OCI-LY7 (cell line): ENCODE data around the gene KIAA1671. TPM values are rescaled to one million over a fixed set of nuclear protein-coding genes. Genes with fewer than 3 reads are reported as not detected.
"Not testable (repeated sequence)": the region's sequence is repeated elsewhere in the genome, so short reads cannot be mapped to it uniquely, and the experiment has no call there.

Experiments used
- Bru-seq: library from RNA; stranded (reverse); fragments of 400-500 nt; gene quantifications from one replicate; lab custom pipeline; 2021; lab: Mats Ljungman, UMichigan
- BruChase-seq, 2 experiments: library from RNA; stranded (reverse); fragments of 400-500 nt; gene quantifications; one replicate each; lab custom pipeline; 2021; lab: Mats Ljungman, UMichigan
- BruUV-seq: library from RNA; stranded (reverse); fragments of 400-500 nt; replicated peaks from 2 replicates; lab custom pipeline; 2021; lab: Mats Ljungman, UMichigan
- CTCF ChIA-PET: fragments of 300-600 bp; sonication (Branson Sonifier 250); formaldehyde crosslinking; loops from one replicate; lab custom pipeline; 2022; ENCODE audit warnings: antibody characterized with exemption; ENCODE audit not compliant: unreplicated experiment; lab: Charles Lee
- POLR2A ChIA-PET: fragments of 300-600 bp; sonication (Branson Sonifier 250); formaldehyde crosslinking; loops from one replicate; lab custom pipeline; 2022; ENCODE audit warnings: antibody characterized with exemption; lab: Charles Lee
- DNase-seq: peaks from one replicate; pipeline ENCODE4 v3.0.0-alpha.2; 2015; ENCODE audit warnings: low spot score
- H2AFZ ChIP-seq: fragments of 200-600 bp; sonication (generic), shearing (Covaris generic); 2 replicates; pipeline ENCODE4 v1.6.1; 2014; ENCODE audit warnings: mild to moderate bottlenecking, antibody characterized with exemption, low read length, moderate library complexity
- H3K27ac ChIP-seq: fragments of 200-600 bp; sonication (generic); 2 replicates; pipeline ENCODE4 v1.5.1; 2014; ENCODE audit warnings: mixed run types, low read depth, mild to moderate bottlenecking, moderate library complexity, low read length, inconsistent platforms; ENCODE audit not compliant: poor library complexity, severe bottlenecking
- H3K36me3 ChIP-seq: fragments of 200-600 bp; sonication (generic); 2 replicates; pipeline ENCODE4 v1.6.1; 2014; ENCODE audit warnings: mild to moderate bottlenecking, antibody characterized with exemption, low read length, moderate library complexity, mixed read lengths; ENCODE audit not compliant: insufficient read depth
- H3K4me1 ChIP-seq: fragments of 200-600 bp; sonication (generic); 2 replicates; pipeline ENCODE4 v1.5.1; 2014; ENCODE audit warnings: mild to moderate bottlenecking, low read length; ENCODE audit not compliant: insufficient read depth, poor library complexity, severe bottlenecking
- H3K4me2 ChIP-seq: fragments of 200-600 bp; sonication (generic); 2 replicates; pipeline ENCODE4 v1.6.1; 2014; ENCODE audit warnings: mild to moderate bottlenecking, low read length
- H3K4me3 ChIP-seq: fragments of 200-600 bp; sonication (generic); 2 replicates; pipeline ENCODE4 v1.5.1; 2014; ENCODE audit warnings: mild to moderate bottlenecking, low read depth, low read length; ENCODE audit not compliant: poor library complexity, severe bottlenecking
- H3K79me2 ChIP-seq: fragments of 200-600 bp; sonication (generic); 2 replicates; pipeline ENCODE4 v1.6.1; 2016; ENCODE audit warnings: low read depth, mild to moderate bottlenecking, low read length, moderate library complexity, mixed read lengths; ENCODE audit not compliant: insufficient read depth
- H3K9me2 ChIP-seq: fragments of 200-600 bp; sonication (generic); 2 replicates; pipeline ENCODE4 v1.6.1; 2016; ENCODE audit warnings: mild to moderate bottlenecking, low read length, mixed read lengths; ENCODE audit not compliant: insufficient read depth
- H3K9me3 ChIP-seq: fragments of 200-600 bp; sonication (generic); 2 replicates; pipeline ENCODE4 v1.6.1; 2014; ENCODE audit warnings: mild to moderate bottlenecking, mixed run types, low read length, mixed read lengths
- H4K20me1 ChIP-seq: fragments of 200-600 bp; sonication (generic); 2 replicates; pipeline ENCODE4 v1.6.1; 2014; ENCODE audit warnings: mild to moderate bottlenecking, antibody characterized with exemption, low read length, moderate library complexity, mixed read lengths; ENCODE audit not compliant: insufficient read depth
- CTCF ChIP-seq: fragments of 200-600 bp; sonication (generic); conservative IDR thresholded peaks from 2 replicates; pipeline ENCODE4 v1.5.1; 2014; ENCODE audit warnings: mild to moderate bottlenecking, antibody characterized with exemption, low read length, moderate library complexity, mixed read lengths
- EZH2phosphoT487 ChIP-seq: fragments of 200-600 bp; sonication (generic); IDR thresholded peaks from 2 replicates; pipeline ENCODE4 v1.6.1; 2018; ENCODE audit warnings: low read depth, borderline replicate concordance, mild to moderate bottlenecking, mixed run types, antibody characterized with exemption, low read length, moderate library complexity, mixed read lengths
- intact Hi-C: fragments of 100-400 bp; cut with micrococcal nuclease; formaldehyde crosslinking; loops from one replicate; pipeline ENCODE4 v1.10.0; 2022; ENCODE audit not compliant: unreplicated experiment
- long read RNA-seq: library from polyadenylated mRNA; stranded (forward); transcript quantifications from one replicate; pipeline ENCODE4 v2.0.0, GENCODE V29; 2022
- total RNA-seq, 2 experiments: library from RNA; depleted of rRNA in 1 of 2; stranded (reverse); fragments of >200 nt in 1 of 2; shearing (Covaris generic) in 1 of 2; gene quantifications; 2 replicates each; pipeline ENCODE4 v1.2.3, GENCODE V29; 2014 to 2022

Gene KIAA1671
- total RNA-seq (2014; rRNA removed; shearing (Covaris generic)) = not detected in 2 replicates
- total RNA-seq (2022) = not detected in 2 replicates
- Bru-seq, nascent RNA = percentile 4 among the genes with signal in this experiment
- BruChase-seq, experiment 1, labeled RNA remaining after a 6-hour chase = percentile 6 among the genes with signal in this experiment
- percentile 6 among the genes with signal in this experiment for BruChase-seq, experiment 2, labeled RNA remaining after a 2-hour chase
- long read RNA-seq = 0 reads

GRCh38 chr22:24951942-24952836, at the start of gene KIAA1671:
Gene KIAA1671, plus strand, starts transcription at chr22:24952716. Its CDS starts 75,284 bp downstream, at chr22:25028000.
- H3K36me3 ChIP-seq = no peaks in the 10 kb centered on the region
- H3K4me3 ChIP-seq = no peak within 1 kb of the TSS
- H3K27ac ChIP-seq = no peak within 1 kb of the TSS
- no peaks in the 10 kb centered on the region for H3K79me2 ChIP-seq
- no peaks in the 10 kb centered on the region for H3K4me1 ChIP-seq
- no peaks in the 10 kb centered on the region for H3K9me3 ChIP-seq
- no peak for DNase-seq
- no TSS peak for BruUV-seq
- H3K4me2 ChIP-seq = no peak within 1 kb of the TSS
- ChIA-PET CTCF (no interaction called here), POLR2A (no interaction called here)
- TF ChIP-seq CTCF (no peak), EZH2phosphoT487 (no peak)
- intact Hi-C loops = no loop called here
- H2AFZ ChIP-seq = no peak within 1 kb of the TSS
- no peaks in the 10 kb centered on the region for H3K9me2 ChIP-seq
- no peaks in the 10 kb centered on the region for H4K20me1 ChIP-seq

GRCh38 chr22:24905909-24906308, 46.6 kb upstream of the KIAA1671 start:
- intact Hi-C loops = no loop called here
- ChIA-PET CTCF (no interaction called here), POLR2A (no interaction called here)
- no peak for DNase-seq
- BruUV-seq = no TSS peak
- H2AFZ ChIP-seq = no peak overlapping the region
- H3K36me3 ChIP-seq = no peaks in the 10 kb centered on the region
- H3K27ac ChIP-seq = no peak overlapping the region
- no peaks in the 10 kb centered on the region for H4K20me1 ChIP-seq
- TF ChIP-seq CTCF (no peak), EZH2phosphoT487 (no peak)
- H3K4me1 ChIP-seq = no peaks in the 10 kb centered on the region
- no peaks in the 10 kb centered on the region for H3K9me2 ChIP-seq
- H3K9me3 ChIP-seq = no peaks in the 10 kb centered on the region
- H3K4me3 ChIP-seq = no peak overlapping the region
- no peaks in the 10 kb centered on the region for H3K79me2 ChIP-seq
- no peak overlapping the region for H3K4me2 ChIP-seq

DNA sequence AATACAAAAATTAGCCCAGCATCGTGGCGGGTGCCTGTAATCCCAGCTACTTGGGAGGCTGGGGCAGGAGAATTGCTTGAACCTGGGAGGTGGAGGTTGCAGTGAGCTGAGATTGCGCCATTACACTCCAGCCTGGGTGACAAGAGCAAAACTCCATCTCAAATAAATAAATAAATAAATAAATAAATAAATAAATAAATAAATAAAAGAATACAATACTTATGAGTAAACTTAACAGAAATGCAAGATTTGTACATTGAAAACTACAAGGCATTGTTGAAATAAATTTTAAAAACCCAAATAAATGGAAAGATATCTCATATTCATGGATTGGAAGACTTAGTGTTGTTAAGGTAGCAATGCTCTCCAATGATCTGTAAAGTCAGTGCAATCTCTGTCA, 45.4 kb upstream of the KIAA1671 start:
- intact Hi-C loops, POLR2A ChIA-PET, DNase-seq, H3K4me2 ChIP-seq, H3K36me3 ChIP-seq, H3K27ac ChIP-seq, H3K9me3 ChIP-seq, H3K4me1 ChIP-seq, H3K9me2 ChIP-seq, H3K4me3 ChIP-seq, CTCF ChIA-PET, H3K79me2 ChIP-seq, H4K20me1 ChIP-seq, BruUV-seq, H2AFZ ChIP-seq: not testable (repeated sequence)
